Pulmonary artery endothelial cell (primary cell): Measurements from ENCODE around the gene IRGC. TPM values are rescaled to one million over a fixed set of nuclear protein-coding genes. Genes with fewer than 3 reads are reported as not detected.

Experiments used
- DNase-seq: peaks from one replicate; pipeline ENCODE4 v3.0.0-alpha.2; 2011; ENCODE audit warnings: low read depth, low spot score
- total RNA-seq: library from RNA; depleted of rRNA; stranded (reverse); fragments of >200 nt; gene quantifications from 2 replicates; pipeline ENCODE4 v1.2.3, GENCODE V29; 2014

The IRGC gene
- total RNA-seq, 1 donor from 2014 or later, result not detected

DNA sequence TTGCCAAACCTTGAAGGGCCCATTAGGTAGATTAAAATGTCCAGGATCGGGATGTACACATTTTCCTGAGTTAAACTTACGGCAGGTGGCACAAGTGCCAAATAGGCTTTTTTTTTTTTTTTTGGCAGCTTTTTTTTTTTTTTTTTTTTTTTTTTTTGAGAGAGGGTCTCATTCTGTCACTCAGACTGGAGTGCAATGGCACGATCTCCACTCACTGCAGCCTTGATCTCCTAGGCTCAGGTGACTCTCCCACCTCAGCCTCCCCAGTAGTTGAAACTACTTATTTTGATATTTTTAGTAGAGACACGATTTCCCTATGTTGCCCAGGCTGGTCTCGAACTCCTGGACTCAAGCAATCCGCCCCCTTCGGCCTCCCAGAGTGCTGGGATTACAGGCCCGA lies 9.0 kb downstream of the IRGC start:
- DNase-seq, result no peak

DNA sequence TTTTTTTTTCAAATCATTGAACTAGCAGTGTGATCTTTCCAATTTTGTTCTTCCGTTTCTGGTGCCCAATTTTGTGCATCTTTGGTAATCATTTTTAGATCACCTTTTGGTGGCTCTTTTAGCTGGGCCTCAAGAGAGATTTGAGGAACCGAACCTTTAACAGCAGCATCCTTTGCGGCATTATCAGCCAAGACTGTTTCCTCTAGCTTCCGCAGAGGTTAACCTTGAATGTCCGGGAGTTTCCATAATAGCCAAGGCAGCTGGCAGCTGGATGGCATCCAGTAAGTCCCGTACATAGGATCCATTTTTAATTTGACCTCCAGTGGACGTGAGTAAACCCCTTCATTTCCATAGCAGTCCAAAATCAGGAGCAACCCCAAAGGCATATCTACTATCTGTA lies 9.6 kb downstream of the IRGC start:
- peak; percentile 53 for DNase-seq

DNA sequence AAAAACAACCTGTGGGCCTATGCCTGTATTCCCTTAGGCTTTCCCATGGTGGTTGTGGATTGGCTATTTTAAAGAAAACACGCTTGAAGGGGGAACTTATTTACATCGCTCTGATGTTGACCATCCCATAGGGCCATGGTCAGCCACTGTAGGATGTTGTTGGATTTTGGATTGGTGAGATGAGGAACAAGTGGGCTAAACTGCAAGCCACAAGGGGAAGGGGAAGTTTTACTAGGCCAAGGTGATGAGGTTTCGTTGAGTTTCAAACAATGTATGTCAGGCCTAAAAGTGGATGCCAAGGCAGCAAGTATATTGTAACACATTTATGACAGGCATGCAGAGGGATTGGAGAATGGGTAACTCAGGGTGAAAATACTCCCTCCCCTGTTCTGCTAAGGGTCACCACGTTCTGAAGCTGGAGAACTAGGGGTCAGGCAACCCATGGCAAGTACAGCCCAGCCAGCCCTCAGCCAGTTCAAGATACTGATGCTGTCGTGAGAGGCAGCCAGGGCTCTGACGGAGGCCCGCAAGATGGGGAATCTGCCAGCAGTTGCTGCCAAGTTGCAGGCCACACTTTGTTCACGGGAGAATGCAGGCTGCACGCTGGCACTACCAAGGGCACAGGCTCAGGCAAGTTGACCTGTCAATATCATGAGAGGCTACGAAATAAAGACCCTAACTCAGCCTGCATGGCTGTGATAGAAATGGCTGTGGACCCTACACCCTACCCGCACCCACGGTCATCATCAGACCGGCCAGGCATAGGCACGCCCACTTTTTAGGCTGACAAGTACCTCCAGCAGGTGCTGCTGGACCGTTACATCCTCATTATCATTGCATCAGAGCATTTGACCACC lies 11.1 kb downstream of the IRGC start:
- no peak for DNase-seq

DNA sequence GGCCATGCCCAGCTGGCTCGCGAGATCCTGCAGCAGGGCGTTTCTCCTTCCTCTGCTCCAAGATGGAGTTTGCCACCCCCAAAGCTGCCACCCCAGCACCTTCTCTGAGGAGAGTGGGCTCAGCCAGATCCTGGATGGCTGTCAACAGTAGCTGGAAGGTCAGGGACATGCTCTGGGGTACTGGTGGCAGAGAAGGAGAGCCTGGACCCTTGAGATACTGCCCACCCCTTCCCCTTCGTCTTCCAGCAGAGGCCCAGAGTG lies 11.6 kb downstream of the IRGC start:
- DNase-seq, result no peak

DNA sequence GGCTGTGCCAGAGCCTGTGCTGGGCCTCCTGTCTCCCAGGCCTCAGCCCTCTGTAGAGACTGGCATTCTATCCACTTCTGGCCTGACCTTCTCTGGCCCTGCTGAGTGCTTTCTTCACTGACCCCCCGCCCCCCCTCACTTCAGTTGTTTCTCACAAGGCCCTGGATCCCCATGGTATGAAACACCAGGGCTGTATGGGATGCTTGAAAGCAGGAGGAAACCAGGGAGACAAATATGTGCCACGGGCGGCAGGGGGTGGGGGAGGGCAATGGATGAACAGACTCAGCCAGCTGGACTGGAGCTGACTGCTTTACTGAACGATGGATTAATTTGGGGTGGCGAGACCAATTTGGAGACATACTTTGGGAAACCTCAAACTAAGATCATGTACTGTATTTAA lies 14.0 kb downstream of the IRGC start:
- DNase-seq, result no peak

DNA sequence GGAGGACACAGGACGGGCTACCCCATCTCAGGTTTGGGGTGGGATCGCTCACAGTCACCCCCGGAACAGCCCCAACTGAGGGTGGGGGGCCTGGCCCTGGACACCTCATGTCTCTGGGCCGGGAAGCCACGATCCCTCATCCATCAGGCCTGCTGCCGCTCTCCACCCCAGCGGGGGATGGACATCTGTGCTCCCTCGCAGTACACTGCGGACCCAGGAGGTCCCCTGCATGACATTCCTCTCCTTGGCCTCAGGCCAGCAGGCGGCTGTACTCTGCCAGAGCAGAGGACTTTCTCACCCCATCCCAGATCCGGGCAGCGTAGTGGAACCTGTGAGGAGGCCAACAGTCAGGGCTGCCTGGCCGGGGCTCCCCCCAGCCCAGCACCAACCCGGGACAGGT lies 15.5 kb downstream of the IRGC start:
- DNase-seq, result no peak

DNA sequence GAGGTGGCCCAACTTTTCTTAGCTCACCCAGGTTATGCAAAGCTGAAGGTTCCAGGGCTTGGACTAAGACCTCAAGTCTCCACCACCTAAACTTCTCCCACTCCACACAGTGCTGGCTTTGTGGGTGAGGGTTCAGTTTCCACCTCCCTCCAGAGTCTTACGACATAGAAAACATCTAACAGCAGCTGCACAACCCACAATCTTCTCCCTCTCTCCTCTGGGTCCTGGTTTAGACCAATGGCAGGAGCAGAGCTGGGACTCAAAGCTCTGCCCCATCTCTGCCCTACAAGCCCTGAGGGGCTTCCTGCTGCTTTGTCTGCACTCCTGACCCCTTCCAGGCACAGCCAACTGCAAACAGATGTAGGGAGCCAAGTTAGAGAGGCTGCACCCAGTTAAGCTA lies 16.0 kb downstream of the IRGC start:
- DNase-seq, result no peak

DNA sequence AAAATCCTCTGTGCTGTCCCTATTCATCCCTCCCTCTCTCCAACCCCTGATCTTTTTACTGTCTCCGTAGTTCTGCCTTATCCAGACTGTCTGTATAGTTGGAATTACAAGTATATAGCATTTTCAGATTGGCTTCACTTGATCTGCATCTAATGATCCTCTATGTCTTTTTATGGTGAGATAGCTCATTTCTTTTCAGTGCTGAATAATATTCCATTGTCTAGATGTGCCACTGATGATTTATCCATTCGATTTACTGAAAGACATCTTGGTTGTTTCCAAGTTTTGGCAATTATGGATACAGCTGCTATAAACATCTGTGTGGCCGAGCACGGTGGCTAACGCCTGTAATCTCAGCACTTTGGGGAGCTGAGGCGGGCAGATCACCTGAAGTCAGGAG lies 19.1 kb downstream of the IRGC start:
- DNase-seq, result no peak

DNA sequence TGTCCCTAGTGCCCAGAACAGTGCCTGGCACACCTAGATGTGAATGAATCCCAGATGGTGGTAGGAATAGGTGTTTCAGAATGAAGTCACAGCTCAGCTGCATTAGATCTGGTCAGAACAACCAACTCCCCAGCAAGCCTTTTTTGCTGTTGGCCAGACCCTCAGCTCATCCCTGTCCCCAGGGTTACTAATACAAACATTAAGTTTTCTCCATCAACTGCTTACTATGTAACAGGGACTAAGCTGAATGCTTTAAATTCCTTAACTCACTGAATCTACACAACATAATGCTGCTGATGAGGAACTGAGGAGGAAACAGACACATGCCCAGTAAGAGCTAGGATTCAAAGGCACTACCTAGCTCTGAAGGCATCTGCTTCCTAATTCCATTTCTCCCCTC lies 20.1 kb downstream of the IRGC start:
- DNase-seq, result no peak

DNA sequence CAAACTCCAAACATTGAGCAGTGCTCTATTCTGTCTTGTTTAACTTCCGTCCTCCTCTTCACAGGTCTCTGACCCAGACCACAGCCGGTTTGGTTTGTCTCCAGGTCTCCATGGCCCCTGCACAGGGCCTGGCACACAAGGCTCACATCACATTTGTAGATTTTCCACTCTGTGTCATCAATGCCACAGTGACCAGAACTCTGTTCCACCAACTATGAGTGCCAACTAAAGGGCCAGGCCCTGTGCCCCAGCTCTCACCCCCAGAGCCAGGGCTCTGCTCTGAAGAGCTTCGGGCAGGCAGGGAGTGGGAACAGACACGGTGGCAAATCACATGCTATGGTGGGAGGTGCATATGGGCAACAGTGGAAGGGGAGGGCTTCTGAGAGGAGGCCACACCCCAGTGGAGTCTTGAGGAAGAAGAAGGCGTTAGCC lies 22.9 kb downstream of the IRGC start:
- no peak for DNase-seq

DNA sequence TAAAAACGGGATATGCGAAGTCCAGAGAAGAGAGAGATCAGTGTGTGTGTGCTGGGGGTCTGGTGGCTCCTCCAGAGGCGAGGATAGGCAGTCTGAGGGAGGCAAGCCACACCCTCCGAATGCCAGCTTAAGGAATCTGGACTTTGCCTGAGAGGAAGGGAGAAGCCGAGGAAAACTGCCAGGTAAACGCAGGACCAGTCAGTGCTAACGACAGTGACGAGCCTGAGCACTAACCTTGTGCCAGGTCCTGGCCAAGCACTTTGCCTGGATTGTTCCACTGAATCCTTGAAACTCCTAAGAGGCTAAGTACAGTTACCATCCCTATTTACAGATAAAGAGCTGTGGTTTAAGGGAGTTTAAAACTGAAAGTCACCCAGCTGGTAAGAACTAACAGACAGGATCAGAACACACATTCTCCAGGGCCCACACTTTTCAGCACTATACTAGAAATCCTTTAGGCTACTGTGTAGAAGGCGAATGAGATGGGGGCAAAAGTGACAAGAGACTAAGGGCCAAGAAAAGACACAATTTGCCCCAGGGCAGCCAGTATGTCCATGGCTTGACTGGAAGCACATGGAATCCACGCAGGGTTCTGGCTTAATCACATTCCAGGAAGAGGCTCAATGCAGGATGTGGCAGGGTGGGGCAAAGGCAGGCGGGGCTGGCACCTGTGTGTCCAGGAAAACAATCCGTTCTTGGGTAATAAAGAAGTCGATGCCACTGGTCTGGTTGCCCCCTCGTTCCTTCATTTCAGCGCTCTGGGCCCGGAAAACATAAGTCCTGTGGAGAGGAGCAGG lies 23.8 kb downstream of the IRGC start:
- DNase-seq, result no peak

DNA sequence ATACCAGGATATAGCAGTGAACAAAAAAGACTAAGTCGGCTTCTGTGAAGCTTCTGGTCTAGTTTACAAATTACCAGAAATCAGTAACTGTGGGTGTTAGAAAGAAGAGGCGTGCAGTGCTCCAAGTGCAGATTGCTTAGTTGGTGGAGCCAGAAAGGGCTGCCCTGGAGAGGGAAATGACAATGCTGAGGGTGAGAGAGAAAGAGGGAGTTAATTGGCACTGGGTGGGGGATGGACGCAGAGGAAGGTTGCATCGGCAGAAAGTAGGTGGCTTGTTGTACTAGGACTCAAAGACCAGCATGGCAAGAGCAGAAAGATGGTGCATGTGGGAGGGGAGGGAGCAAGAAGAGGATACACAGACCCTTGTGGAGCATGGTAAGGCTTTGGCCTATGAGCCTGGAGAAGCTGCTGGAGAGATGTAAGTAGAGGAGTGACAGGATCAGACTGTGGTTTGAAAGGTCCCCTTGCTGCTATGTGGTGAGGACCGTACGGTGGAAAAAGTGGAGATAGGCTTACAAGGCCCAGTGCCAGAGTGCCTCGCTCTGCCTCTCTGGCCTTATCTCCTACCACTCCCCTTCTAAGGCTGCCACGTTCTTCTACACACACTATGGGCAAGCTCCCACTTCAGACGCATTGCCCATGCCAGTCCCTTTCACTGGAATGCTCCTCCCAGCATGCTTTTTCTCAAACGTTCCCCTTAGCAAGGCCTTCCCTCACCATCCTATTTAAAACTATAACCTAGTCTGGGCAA lies 25.4 kb downstream of the IRGC start:
- DNase-seq, result no peak

DNA sequence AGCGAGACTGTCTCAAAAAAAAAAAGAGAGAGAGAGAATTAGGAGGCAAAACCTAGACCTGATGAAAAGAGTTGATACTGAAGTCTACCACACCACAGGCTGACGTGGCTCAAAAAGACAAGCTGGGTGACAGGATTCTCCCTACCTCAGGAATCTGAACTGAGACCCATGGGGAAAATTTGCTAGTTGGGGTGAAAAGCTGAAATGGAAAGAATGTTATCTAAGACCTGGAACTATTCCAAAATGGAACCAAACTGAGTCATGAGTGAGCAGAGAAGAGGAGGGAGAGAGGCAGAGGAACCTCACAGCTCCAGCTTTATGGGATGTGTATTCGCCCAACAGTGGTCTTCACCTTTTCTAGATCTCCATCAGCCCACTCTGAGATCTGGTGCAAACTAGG lies 27.2 kb downstream of the IRGC start:
- no peak for DNase-seq

DNA sequence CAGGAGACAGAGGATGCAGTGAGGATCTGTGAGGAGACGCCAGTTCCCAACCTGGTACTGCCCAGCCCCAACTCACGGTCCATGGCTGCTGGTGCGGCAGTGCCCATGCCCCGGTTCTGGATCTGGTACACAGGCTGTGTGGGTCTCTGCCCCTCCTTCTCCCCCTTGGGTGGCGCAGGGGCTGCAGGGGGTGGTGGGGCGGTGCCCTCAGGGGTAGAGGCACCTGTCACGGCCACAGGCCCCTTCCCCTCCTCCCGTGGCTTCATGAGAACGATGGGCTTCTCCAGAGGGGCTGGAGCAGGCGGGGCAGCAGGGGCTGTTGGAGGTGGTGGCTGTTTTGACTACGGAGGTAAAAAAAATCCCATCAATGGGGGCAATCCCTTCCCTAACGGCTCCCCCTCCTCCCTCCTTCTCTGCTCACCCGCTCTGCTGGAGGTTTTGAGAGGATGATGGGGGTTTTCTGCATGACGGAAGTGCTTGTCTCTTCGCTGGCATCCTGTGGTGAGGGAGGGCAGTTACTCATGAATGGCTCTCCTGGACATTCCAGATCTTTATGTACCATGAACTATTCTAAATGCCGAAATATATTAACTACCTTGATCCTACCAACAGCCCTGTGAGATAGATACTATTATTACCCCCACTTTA lies 31.8 kb downstream of the IRGC start:
- no peak for DNase-seq

DNA sequence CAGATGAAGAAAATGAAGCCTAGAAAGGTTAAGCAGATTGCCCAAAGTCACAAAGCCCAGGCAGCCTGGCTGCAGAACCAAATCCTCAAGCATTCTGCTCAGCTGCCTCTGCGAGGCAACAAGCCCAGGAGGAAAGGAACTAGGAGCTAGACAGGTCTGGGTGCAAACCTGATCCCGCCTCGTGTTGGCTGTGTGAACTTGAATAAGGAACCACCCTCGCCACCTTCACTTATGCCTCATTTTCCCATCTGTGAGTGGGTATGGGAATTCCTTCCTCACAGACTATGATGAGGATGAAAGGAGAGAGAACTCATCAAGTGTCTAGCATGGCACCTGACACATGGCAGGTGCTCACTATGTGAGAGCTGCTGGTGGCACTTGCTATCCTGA lies 32.3 kb downstream of the IRGC start:
- no peak for DNase-seq

DNA sequence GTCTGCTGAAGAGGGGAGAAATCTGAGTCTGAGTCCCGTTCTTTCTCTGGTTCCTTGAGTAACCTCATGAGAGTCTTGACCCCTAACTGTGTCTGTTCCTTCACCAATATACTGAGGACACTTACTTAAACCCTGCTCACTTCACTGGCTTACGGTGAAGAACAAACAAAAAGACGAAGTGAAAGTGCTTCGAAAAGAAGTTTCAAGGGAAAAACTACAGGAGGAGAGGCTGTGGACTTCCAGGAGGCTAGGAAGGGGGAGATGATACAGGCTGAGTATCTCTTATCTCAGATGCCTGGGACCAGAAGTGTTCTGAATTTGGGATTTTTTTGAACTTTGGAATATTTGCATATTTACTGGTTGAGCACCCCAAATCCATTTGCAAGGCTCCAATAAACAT lies 32.8 kb downstream of the IRGC start:
- no peak for DNase-seq

DNA sequence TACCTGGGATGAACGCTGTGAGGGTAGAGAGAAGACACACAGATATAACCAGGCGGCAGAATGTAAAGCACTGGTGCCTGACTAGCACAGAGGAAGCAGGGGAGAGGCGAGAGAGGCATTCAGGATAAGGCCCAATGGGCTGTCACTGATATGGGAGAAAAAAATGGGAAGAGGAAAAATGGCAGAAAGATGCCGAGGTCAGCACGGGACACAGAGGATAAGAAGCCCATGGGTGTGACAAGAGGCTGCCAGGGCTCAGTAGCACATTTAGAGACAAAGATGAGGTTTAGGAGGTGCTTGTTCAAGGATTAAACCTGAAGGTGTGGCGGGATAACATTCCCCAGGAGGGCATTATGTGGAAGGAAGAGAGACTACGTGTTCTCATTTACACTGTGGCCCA lies 33.3 kb downstream of the IRGC start:
- DNase-seq, result no peak

DNA sequence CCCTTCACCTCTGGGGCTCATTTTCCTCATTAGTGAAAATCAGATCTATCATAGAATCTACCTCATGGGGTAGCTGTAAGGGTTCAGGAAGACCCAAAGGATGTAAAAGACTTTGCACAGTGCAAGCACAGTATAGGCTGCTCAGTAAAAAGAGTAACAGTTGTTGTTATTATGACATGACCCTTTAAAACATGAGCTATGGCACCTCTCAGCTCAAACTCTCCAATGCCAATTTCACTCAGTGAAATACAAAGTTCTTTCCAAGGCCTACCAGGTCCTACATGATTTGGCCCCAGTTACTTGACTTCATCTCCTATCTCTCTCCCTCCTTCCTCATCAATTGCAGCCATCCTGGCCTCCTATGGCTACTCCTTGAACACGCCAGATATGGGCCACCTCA lies 34.0 kb downstream of the IRGC start:
- no peak for DNase-seq

DNA sequence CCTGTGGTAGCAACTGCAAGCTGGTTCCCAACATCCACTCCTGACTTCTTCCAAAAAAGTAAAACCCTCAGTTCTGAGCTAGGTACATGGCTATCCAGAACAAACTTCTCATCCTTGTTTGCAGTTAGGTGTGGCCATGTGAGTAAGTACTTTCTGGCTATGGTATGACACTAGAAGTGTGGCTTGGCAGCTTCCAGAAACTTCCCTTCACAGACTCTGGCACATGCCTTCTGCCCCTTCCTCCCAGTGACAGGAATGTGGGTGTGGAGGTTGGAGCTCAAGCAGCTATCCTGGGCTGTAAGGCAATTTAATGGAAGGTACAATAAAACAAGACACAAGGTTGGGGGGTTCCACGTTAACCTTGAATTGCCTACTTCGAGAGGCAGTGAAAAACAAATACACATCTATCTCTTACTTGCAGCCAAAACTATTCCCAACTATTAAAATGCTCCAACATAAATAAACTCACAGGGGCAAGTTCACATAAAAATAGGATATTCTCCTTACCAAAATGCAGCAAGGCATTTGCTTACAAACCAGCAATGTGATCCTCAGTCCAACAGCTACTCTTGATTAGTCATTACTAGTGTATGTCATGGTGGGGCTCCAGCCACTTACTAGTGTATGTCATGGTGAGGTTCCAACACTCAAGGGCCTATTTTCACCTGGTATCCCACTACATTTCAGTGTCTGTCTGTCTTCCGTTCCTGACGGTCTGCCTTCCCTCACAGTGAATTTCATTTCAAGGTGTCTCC lies 35.8 kb downstream of the IRGC start:
- no peak for DNase-seq

DNA sequence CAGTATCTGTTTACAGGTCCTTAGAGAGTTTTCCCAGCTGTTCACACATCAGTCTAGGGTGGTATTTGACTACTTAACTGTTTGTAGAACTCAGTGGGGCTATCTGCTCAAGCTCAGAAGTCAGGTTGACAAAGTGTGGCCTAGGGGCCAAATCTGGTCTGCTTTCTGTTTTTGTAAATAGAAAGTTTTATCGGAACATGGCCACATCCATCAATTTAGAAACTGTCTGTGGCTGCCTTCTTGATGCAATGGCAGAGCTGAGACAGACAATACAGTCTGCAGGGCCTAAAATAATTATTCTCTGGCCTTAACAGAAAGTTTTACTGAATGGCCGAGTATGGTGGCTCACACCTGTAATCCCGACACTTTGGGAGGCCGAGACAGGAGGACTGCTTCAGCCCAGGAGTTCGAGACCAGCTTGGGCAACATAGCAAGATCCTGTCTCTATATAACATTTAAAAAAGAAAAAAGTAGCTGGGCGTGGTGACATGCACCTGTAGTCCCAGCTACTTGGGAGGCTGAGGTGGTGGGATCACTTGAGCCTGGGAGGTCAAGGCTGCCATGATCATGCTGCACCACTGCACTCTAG lies 36.5 kb downstream of the IRGC start:
- DNase-seq, result no peak

DNA sequence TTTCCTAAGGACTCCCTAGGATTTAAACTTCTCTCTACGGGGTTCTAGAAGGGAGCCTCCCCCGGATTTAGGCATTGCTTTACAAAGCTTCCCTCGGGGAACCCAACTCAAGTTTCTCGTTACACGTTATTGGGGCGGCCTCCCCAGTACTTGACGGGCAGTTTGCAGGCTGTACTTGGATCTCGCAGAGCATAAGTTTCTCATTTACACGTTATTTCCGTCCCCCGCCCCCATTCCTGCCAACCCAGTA lies 38.3 kb downstream of the IRGC start:
- no peak for DNase-seq
